ENCODE results near the gene TOR2A.

TOR2A gene

DNA sequence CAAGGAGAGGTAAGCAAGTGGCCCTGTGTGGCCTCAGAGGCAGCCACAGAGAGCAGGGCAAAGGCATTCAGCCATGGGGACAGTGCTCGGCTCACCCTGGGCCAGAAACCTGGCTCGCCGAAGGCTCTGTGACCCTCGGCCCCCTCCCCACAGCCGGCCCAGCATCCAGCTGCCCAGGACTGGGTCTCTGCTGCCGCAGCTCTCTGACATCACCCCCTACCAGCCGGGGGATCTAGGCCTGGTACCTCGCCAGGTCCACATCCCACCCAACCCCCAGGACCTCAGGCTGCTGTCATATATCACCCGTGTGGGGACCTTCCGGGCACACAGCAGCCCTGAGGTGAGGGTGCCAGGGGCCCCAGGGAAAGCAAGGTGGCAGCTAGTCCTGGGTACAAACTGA, 22.2 kb downstream of the TOR2A start:
- no peak for DNase-seq (ENCODE audit: low read depth)
- H3K4me3 ChIP-seq (ENCODE audit: low read depth, low read length) = no peak overlapping the region
- TF ChIP-seq, protein P1, sequence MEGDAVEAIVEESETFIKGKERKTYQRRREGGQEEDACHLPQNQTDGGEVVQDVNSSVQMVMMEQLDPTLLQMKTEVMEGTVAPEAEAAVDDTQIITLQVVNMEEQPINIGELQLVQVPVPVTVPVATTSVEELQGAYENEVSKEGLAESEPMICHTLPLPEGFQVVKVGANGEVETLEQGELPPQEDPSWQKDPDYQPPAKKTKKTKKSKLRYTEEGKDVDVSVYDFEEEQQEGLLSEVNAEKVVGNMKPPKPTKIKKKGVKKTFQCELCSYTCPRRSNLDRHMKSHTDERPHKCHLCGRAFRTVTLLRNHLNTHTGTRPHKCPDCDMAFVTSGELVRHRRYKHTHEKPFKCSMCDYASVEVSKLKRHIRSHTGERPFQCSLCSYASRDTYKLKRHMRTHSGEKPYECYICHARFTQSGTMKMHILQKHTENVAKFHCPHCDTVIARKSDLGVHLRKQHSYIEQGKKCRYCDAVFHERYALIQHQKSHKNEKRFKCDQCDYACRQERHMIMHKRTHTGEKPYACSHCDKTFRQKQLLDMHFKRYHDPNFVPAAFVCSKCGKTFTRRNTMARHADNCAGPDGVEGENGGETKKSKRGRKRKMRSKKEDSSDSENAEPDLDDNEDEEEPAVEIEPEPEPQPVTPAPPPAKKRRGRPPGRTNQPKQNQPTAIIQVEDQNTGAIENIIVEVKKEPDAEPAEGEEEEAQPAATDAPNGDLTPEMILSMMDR (IDR thresholded peaks at IDR 0.05; ENCODE audit: insufficient read depth, low read depth, low read length, missing control alignments) = no peak

DNA sequence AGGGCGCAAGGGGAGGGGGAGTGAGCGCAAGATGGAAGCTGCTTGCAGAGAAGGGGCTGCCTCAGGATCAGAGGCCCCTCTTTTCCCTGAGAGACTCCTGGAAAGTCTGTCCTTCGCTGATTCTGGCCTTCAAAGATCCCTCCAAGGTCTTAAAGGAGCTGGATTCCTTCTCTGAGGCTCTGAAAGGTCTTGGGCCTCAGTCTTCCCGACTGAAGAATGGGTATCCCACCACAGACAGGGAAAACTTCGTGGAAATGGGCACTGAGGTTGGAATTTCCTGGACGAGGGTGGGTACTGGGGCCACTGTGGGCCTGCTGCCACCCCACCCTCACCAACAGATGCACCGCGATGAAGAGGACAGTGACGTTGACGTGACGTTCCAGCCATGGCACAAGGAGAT, 22.7 kb downstream of the TOR2A start:
- H3K4me3 ChIP-seq (ENCODE audit: low read depth, low read length) = no peak overlapping the region
- TF ChIP-seq, protein P1 (IDR thresholded peaks at IDR 0.05; ENCODE audit: insufficient read depth, low read depth, low read length, missing control alignments) = no peak
- DNase-seq (ENCODE audit: low read depth) = no peak

DNA sequence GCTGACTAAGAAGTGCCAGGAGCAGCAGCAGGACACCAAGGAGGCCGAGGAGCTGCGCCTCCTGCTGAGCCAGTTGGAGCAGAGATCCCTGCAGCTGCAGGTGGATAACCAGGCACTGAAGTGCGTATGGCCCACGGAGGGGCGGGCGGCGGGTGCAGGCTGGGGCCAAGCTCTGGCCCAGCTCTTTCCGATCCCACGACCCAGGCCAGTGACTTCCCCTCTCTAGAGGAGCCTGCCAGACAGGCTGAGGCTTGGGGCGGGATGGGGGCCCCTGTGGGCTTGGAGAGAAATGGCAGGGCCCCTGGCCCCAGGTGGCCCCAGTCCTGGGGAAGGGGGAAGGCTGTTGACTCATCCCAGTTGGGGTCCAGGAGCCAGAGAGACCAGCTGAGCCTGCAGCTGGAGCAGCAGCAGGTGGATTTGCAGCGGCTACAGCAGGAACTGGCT, 23.2 kb downstream of the TOR2A start:
- DNase-seq (ENCODE audit: low read depth) = no peak
- TF ChIP-seq, protein P1 (IDR thresholded peaks at IDR 0.05; ENCODE audit: insufficient read depth, low read depth, low read length, missing control alignments) = no peak
- no peak overlapping the region for H3K4me3 ChIP-seq (ENCODE audit: low read depth, low read length)

DNA sequence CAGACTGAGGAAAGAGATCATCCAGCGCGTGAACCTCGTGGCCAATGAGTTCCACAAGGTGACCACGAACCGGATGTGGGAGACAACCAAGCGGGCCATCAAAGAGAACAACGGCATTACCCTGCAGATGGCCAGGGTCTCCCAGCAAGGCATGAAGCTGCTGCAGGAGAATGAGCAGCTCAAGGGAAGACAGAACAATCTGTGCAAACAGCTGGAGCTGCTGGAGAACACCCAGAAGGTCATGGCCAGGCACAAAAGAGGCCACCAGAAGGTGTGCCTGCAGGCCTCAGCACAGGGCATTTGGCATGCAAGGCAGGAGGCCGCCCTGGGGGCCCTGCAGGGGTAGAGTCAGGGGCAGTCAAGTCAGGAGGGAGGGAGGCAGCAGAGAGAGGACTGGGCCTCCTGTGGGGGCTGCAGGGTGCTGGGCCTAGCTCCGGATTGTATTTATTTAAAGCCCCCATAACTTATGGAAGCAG, 23.8 kb downstream of the TOR2A start:
- peak; percentile 27 for DNase-seq (ENCODE audit: low read depth)
- no peak overlapping the region for H3K4me3 ChIP-seq (ENCODE audit: low read depth, low read length)
- TF ChIP-seq, protein P1 (IDR thresholded peaks at IDR 0.05; ENCODE audit: insufficient read depth, low read depth, low read length, missing control alignments) = no peak

DNA sequence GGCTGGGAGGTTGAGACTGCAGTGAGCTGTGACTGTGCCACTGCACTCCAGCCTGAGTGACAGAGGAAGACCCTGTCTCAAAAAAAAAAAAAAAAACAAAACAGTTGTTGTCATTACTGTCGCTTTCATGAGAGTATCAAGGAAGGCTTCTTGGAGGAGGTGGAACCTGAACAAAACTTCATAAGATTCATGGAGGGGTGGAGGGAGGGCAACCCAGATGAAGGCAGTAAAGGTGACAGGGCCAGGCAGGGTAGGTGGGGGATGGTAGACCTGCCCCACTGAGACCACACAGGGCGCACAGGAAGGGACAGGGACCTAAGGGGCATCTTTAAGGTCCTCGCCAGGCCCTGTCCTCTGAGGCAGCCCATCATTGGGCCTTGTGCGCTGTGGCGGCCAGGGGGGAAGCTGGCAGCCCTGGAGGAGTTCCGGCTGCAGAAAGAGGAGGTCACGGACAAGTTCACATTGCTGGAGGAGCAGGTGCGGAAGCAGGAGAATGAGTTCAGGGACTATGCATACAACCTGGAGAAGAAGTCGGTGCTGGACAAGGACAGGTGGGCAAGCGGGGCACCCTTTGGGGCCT, 24.8 kb downstream of the TOR2A start:
- TF ChIP-seq, protein P1 (IDR thresholded peaks at IDR 0.05; ENCODE audit: insufficient read depth, low read depth, low read length, missing control alignments) = no peak
- no peak overlapping the region for H3K4me3 ChIP-seq (ENCODE audit: low read depth, low read length)
- DNase-seq (ENCODE audit: low read depth) = no peak

DNA sequence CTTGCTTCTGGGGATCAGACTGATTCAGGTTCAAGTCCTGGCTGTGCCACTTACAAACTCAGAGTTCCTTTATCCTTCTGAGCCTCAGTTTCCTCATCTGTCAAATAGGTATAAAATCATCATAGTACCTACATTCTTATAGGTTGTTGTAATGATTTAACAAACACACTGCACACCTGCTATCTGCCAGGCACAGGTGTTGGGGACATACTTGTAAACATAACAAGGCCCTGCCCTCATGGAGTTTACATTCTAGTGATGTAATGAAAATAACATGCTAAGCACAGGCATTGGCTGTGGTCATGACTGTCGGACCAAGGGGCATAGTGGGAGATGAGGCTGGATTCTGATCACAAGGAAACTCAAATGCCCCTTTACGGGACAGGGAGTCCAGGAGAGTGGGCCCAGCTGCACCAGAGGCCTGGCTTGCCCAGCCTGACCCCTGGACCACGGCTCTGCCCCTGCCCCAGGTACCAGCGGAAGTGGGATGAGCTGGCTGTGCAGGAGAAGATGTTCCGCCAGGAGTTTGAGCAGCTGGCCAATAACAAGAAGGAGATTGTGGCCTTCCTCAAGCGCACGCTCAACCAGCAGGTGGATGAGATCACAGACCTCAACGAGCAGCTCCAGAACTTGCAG, 26.0 kb downstream of the TOR2A start:
- no peak overlapping the region for H3K4me3 ChIP-seq (ENCODE audit: low read depth, low read length)
- DNase-seq (ENCODE audit: low read depth) = no peak
- TF ChIP-seq, protein P1 (IDR thresholded peaks at IDR 0.05; ENCODE audit: insufficient read depth, low read depth, low read length, missing control alignments) = no peak
